Ovary (tissue), 9 donors: Measurements from ENCODE around the gene CLIC1. TPM values are rescaled to one million over a fixed set of nuclear protein-coding genes. Genes with fewer than 3 reads are reported as not detected.

ENCODE experiments used
- DNase-seq, 5 donors: peaks; one replicate each; pipeline ENCODE4 v3.0.0-alpha.2; 2019 to 2020
- H3K27ac ChIP-seq, 2 donors: fragments of 200-600 bp; one replicate each; pipeline versions ENCODE4 v1.5.1 to v1.8.0; 2019 to 2022
- H3K27me3 ChIP-seq: fragments of 200-600 bp; one replicate; pipeline ENCODE4 v1.8.0; 2022
- H3K36me3 ChIP-seq: fragments of 200-600 bp; sonication (generic); one replicate; pipeline ENCODE4 v1.5.1; 2019
- H3K4me1 ChIP-seq: one replicate; pipeline ENCODE4 v1.8.1; 2013; ENCODE audit warnings: mild to moderate bottlenecking, moderate library complexity; ENCODE audit not compliant: insufficient read depth
- H3K4me3 ChIP-seq: fragments of 200-600 bp; sonication (generic); one replicate; pipeline ENCODE4 v1.5.1; 2017
- H3K9me3 ChIP-seq, 2 donors: fragments of 200-600 bp in 1 of 2; sonication (generic) in 1 of 2; one replicate each; pipeline versions ENCODE4 v1.5.1 to v1.8.1; 2013 to 2019; ENCODE audit warnings: mild to moderate bottlenecking in 1 of 2, moderate library complexity in 1 of 2
- EP300 ChIP-seq: sonication (generic); formaldehyde crosslinking; IDR thresholded peaks from one replicate; pipeline ENCODE4 v1.6.1; 2017; ENCODE audit warnings: antibody characterized with exemption
- POLR2A ChIP-seq: fragments of 450-650 bp; IDR thresholded peaks from one replicate; pipeline ENCODE4 v1.6.1; 2017; ENCODE audit warnings: antibody characterized with exemption, mild to moderate bottlenecking, moderate library complexity
- WGBS, 3 donors: extraction: QIAGEN DNeasy Blood & Tissue Kit in 1 of 3; methylation state at CpG; one replicate each; pipeline versions ENCODE4 v1.1.5 to v1.1.7; 2013 to 2017; 5-methylcytosine and 5-hydroxymethylcytosine counted together
- intact Hi-C, 4 donors: fragments of 100-400 bp; cut with DNase I; formaldehyde crosslinking; loops; one replicate each; pipeline versions ENCODE4 v1.11.0 to v1.15.1; 2022 to 2023
- polyA plus RNA-seq, 2 donors: library from polyadenylated mRNA; stranded (reverse); fragments of 200-250 nt in 1 of 2; fragments of 350-450 nt in 1 of 2; fragmentation: Illumina TruSeq in 1 of 2; extraction: RNeasy Lipid Tissue Mini Kit (QIAGEN cat#74804) in 1 of 2; gene quantifications; one replicate each; pipeline ENCODE4 v1.2.3, GENCODE V29; 2013 to 2014
- total RNA-seq, 7 donors: library from RNA; depleted of rRNA in 2 of 7; stranded (reverse); fragments of >200 nt in 2 of 7; fragmentation: NEBNext Ultra II Directional in 3 of 7; extraction: Animal tissue kit (Norgen Biotek cat#: 25700) in 3 of 7; gene quantifications; one replicate each; pipeline versions ENCODE4 v1.1.0 to v1.2.4, GENCODE V29; 2016 to 2023
- TF ChIP-seq, protein P1 (sequence below), 3 donors: fragments of 450-650 bp in 2 of 3; fragments of 200-600 bp in 1 of 3; IDR thresholded peaks; one replicate each; pipeline versions ENCODE4 v1.5.1 to v1.8.0; 2016 to 2022; ENCODE audit warnings: antibody characterized with exemption in 3 of 3, mild to moderate bottlenecking in 1 of 3
- donor health status: DM: no; HTN: no; CAD: no; lungs with moderate emphysema.
- donor health status: DM: no; HTN: no; CAD: no.
- donor health status: Bipolar disorder and iron deficiency.
- donor health status: DM: yes; HTN: yes; CAD: no.
- donor health status: DM: no; HTN: no; CAD: no.
- donor health status: DM: yes; HTN: yes; CAD: no.

The CLIC1 gene
- total and polyA plus RNA-seq, 9 donors, result 128 to 473 (median 185) TPM

DNA sequence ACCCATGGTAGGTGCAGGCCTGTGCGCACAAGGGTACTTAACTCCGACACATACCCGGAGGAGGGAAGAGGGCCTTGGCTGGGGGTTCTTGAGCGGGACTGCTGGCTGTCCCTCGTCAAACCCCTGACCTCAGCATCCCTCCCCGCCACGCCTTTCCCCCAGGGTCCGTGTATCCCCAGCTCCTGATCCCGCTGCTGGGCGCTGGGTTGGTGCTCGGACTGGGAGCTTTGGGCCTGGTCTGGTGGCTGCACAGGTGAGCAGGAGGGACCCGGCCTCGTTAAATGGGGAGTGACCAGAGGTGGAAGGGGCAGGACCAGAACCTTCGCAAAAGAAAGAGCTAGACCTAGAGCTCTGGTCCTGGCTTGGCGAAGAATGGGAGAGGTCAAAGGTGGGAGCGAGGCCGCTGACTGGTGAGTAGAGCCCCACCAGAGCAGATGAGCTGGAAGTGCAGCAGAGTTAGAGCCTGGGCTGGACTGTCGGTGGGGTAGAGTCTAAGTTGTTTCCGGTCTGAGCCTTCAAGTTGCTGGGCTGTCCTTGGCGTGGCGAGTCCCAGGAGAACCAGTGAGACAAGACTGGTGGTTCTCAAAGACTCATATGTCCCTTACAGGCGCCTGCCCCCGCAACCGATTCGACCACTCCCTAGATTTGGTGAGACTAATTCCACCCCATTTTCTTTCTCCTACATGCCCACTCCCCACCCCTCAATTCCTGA, 12.2 kb downstream of the CLIC1 start:
- TF ChIP-seq, protein P1, sequence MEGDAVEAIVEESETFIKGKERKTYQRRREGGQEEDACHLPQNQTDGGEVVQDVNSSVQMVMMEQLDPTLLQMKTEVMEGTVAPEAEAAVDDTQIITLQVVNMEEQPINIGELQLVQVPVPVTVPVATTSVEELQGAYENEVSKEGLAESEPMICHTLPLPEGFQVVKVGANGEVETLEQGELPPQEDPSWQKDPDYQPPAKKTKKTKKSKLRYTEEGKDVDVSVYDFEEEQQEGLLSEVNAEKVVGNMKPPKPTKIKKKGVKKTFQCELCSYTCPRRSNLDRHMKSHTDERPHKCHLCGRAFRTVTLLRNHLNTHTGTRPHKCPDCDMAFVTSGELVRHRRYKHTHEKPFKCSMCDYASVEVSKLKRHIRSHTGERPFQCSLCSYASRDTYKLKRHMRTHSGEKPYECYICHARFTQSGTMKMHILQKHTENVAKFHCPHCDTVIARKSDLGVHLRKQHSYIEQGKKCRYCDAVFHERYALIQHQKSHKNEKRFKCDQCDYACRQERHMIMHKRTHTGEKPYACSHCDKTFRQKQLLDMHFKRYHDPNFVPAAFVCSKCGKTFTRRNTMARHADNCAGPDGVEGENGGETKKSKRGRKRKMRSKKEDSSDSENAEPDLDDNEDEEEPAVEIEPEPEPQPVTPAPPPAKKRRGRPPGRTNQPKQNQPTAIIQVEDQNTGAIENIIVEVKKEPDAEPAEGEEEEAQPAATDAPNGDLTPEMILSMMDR (IDR thresholded peaks at IDR 0.05), result no peak
- TF ChIP-seq EP300 (no peak), POLR2A (no peak)
- WGBS, 3 donors, result 83 to 87% (median 86%) methylated on average over 25 of the region's 25 CpGs
- no peaks in the 10 kb centered on the region for H3K9me3 ChIP-seq
- H3K36me3 ChIP-seq, result no peaks in the 10 kb centered on the region
- DNase-seq, result no peak
- no peak overlapping the region for H3K27ac ChIP-seq
- H3K27me3 ChIP-seq, result no peaks in the 10 kb centered on the region
- no peak overlapping the region for H3K4me3 ChIP-seq
- H3K4me1 ChIP-seq, result peaks cover 5% of the 10 kb centered on the region
- intact Hi-C loops, result loop anchor here in 2 of 4 donors (2.0 to 10.0 kb wide), 2 partner anchors 47 to 461 kb away; partner anchors contain the start of gene AGER (in 1 of the 2)

DNA sequence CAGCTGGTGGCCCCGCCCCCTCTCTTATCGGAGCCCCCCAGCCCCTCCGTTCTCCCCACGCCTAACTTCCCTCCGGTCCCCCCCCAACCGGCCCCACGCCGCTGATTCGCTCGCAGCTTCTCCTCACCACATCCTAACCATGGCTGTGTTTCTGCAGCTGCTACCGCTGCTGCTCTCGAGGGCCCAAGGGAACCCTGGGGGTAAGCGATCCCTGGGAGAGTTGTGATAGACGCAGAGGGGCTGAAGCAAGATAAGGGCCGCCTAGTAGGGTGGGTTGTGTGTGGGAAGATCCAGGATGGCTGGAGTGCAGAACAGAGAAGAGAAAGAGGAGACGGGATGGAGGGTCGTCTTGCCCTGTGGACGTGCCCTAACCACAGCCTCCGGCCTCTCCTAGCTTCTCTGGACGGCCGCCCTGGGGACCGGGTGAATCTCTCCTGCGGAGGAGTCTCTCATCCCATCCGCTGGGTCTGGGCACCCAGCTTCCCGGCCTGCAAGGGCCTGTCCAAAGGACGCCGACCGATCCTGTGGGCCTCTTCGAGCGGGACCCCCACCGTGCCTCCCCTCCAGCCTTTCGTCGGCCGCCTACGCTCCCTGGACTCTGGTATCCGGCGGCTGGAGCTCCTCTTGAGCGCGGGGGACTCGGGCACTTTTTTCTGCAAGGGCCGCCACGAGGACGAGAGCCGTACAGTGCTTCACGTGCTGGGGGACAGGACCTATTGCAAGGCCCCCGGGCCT, 12.9 kb downstream of the CLIC1 start, which contains the start of gene MPIG6B:
Gene MPIG6B (plus strand): TSS at position 129 of the 735 bp plus-strand sequence. CDS start 11 bp downstream, at position 140.
- WGBS, 3 donors, result 54 to 62% (median 61%) methylated on average over 46 of the region's 46 CpGs
- Histone ChIP-seq H3K36me3 (no peaks in the 10 kb centered on the region), H3K27me3 (no peaks in the 10 kb centered on the region), H3K4me3 (no peak within 1 kb of the TSS), H3K4me1 (peaks cover 2% of the 10 kb centered on the region), H3K9me3 (no peaks in the 10 kb centered on the region), H3K27ac (no peak within 1 kb of the TSS)
- intact Hi-C loops, result loop anchor here in 2 of 4 donors (2.0 to 10.0 kb wide), 2 partner anchors 47 to 461 kb away; partner anchors contain the start of gene AGER (in 1 of the 2)
- TF ChIP-seq EP300, result no peak
- TF ChIP-seq, protein P1 (IDR thresholded peaks at IDR 0.05), result no peak
- TF ChIP-seq POLR2A, result no peak
- DNase-seq, result no peak

DNA sequence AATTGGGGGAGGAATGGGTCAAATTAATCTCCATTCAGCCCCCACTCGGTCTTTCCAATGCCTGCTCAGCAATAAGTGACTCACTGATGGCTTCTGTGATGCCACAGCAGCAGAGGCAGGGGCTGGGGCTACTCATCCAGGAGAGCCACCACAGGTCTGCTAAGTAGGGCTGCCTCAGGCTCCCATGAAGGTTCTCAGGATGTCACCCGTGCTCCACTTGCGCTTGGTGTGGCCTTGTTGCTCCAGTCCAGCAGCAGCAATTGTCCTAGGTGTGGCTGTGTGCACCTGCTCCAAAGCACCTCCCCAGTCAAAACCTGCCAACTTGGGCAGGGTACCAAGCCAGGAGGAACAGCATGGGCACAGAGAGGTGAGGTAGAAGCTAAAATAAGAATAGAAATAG, 14.2 kb downstream of the CLIC1 start:
- DNase-seq, result no peak
- Histone ChIP-seq H3K36me3 (no peaks in the 10 kb centered on the region), H3K4me1 (no peaks in the 10 kb centered on the region), H3K4me3 (no peak overlapping the region), H3K27me3 (no peaks in the 10 kb centered on the region), H3K9me3 (no peaks in the 10 kb centered on the region), H3K27ac (no peak overlapping the region)
- TF ChIP-seq, protein P1 (IDR thresholded peaks at IDR 0.05), result no peak
- TF ChIP-seq POLR2A, result no peak
- no peak for TF ChIP-seq EP300
- WGBS, 3 donors, result 86 to 89% (median 88%) methylated on average over 3 of the region's 3 CpGs
- intact Hi-C loops, result loop anchor here in 2 of 4 donors (2.0 to 10.0 kb wide), 2 partner anchors 49 to 463 kb away; partner anchors contain the start of gene AGER (in 1 of the 2)

DNA sequence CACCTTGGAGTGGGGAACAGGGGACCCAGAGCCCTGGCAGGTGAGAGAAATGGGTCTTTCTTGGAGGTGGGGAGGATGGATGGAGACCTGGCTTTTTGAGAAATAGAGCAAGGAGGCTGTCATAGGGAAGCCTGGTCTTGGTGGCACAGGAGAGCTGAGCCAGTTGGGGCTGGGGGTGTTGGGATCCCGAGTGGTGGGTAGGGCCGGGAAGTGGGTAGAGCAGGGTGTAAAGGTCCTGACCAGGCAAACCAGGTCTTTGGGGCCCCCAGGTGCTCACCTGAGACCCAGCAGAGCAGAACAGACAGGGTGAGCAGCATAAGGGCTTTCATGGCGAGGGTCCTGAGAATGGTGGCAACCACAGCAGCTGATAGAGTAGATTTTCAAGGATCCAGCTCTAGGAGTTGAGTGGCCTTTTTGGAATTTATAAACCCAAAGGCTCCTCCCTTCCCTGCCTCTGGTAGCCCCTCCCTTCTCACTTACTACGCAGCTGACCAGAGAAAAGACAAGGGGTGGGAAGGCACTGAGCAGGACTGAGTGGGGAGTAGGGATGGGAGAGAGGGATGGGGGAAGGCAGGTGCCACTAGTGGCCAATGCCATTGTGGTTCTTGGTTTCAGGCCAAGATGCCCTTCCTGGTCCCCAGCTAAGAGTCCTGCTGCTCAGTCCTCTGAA, 14.8 kb downstream of the CLIC1 start, which contains the start of gene LY6G6C:
Gene LY6G6C (minus strand): TSS at position 396 of the 670 bp plus-strand sequence. CDS start 67 bp downstream, at position 329.
- intact Hi-C loops, result loop anchor here in 2 of 4 donors (2.0 to 10.0 kb wide), 2 partner anchors 49 to 463 kb away; partner anchors contain the start of gene AGER (in 1 of the 2)
- H3K4me1 ChIP-seq, result no peaks in the 10 kb centered on the region
- no peak within 1 kb of the TSS for H3K4me3 ChIP-seq
- H3K27me3 ChIP-seq, result no peaks in the 10 kb centered on the region
- DNase-seq, result no peak
- H3K27ac ChIP-seq, result no peak within 1 kb of the TSS
- 82 to 89% (median 87%) methylated on average over 4 of the region's 4 CpGs for WGBS, 3 donors
- H3K9me3 ChIP-seq, result no peaks in the 10 kb centered on the region
- H3K36me3 ChIP-seq, result no peaks in the 10 kb centered on the region
- TF ChIP-seq, protein P1 (IDR thresholded peaks at IDR 0.05), result no peak
- TF ChIP-seq EP300 (no peak), POLR2A (no peak)
